Neuronal stem cell (in vitro differentiated cells): ENCODE measurements around the gene SART3.
A peak's percentile ranks its signal among the peaks of the same experiment; 100 is the strongest.
"Not testable (repeated sequence)": the region's sequence is repeated elsewhere in the genome, so short reads cannot be mapped to it uniquely, and the experiment has no call there.

Experiments
- DNase-seq: peaks from one replicate; pipeline ENCODE4 v3.0.0-alpha.2; 2013; ENCODE audit warnings: low spot score
- H2AFZ ChIP-seq: one replicate; pipeline ENCODE4 v1.6.1; 2013; ENCODE audit warnings: mild to moderate bottlenecking, low read length, inconsistent platforms
- H2AK5ac ChIP-seq: 2 replicates; pipeline ENCODE4 v1.6.1; 2013; ENCODE audit warnings: low read depth, mild to moderate bottlenecking, inconsistent platforms, low read length, moderate library complexity, mixed read lengths
- H2BK120ac ChIP-seq: 2 replicates; pipeline ENCODE4 v1.6.1; 2013; ENCODE audit warnings: low read depth, mild to moderate bottlenecking, inconsistent platforms, low read length, moderate library complexity, mixed read lengths
- H2BK12ac ChIP-seq: one replicate; pipeline ENCODE4 v1.6.1; 2013; ENCODE audit warnings: low read length, inconsistent platforms
- H2BK15ac ChIP-seq: 2 replicates; pipeline ENCODE4 v1.6.1; 2013; ENCODE audit warnings: mild to moderate bottlenecking, low read length, inconsistent platforms, mixed read lengths
- H2BK5ac ChIP-seq: one replicate; pipeline ENCODE4 v1.6.1; 2013; ENCODE audit warnings: inconsistent platforms, mild to moderate bottlenecking, low read length, moderate library complexity
- H3K14ac ChIP-seq: one replicate; pipeline ENCODE4 v1.6.1; 2013; ENCODE audit warnings: low read length, inconsistent platforms
- H3K18ac ChIP-seq: 2 replicates; pipeline ENCODE4 v1.6.1; 2013; ENCODE audit warnings: low read length, inconsistent platforms
- H3K23ac ChIP-seq: 2 replicates; pipeline ENCODE4 v1.6.1; 2013; ENCODE audit warnings: low read depth, mild to moderate bottlenecking, mixed read lengths, low read length, inconsistent platforms; ENCODE audit not compliant: poor library complexity
- H3K27ac ChIP-seq: replicated peaks from 3 replicates; pipeline ENCODE4 v1.5.1; 2013; ENCODE audit warnings: low read length, inconsistent platforms
- H3K27me3 ChIP-seq, 3 experiments: 2 replicates each; pipeline ENCODE4 v1.6.1; 2013; ENCODE audit warnings: low read length in 3 of 3, mild to moderate bottlenecking in 2 of 3, inconsistent platforms in 1 of 3, low read depth in 1 of 3, mixed read lengths in 1 of 3, moderate library complexity in 1 of 3; ENCODE audit not compliant: control insufficient read depth in 3 of 3, insufficient read depth in 3 of 3
- H3K36me3 ChIP-seq, 2 donors: replicated peaks in 1 of 2; 2 replicates each; pipeline ENCODE4 v1.6.1; 2013; ENCODE audit warnings: low read length in 2 of 2; ENCODE audit not compliant: control insufficient read depth in 2 of 2, insufficient read depth in 2 of 2
- H3K4ac ChIP-seq: 2 replicates; pipeline ENCODE4 v1.6.1; 2013; ENCODE audit warnings: inconsistent platforms, mild to moderate bottlenecking, low read length, moderate library complexity
- H3K4me1 ChIP-seq, 2 donors: 1 replicate in 1 of 2; 2 replicates in 1 of 2; pipeline ENCODE4 v1.6.1; 2013; ENCODE audit warnings: low read length in 2 of 2, low read depth in 1 of 2; ENCODE audit not compliant: control insufficient read depth in 2 of 2, insufficient read depth in 1 of 2
- H3K4me2 ChIP-seq: one replicate; pipeline ENCODE4 v1.6.1; 2013; ENCODE audit warnings: mild to moderate bottlenecking, low read length, inconsistent platforms; ENCODE audit not compliant: insufficient read depth, poor library complexity, severe bottlenecking
- H3K4me3 ChIP-seq, 2 donors: 2 replicates each; pipeline ENCODE4 v1.5.1; 2013; ENCODE audit warnings: low read length in 2 of 2, mild to moderate bottlenecking in 2 of 2, inconsistent platforms in 1 of 2, moderate library complexity in 1 of 2
- H3K79me1 ChIP-seq: one replicate; pipeline ENCODE4 v1.6.1; 2013; ENCODE audit warnings: low read depth, mild to moderate bottlenecking, inconsistent platforms, low read length, moderate library complexity
- H3K9ac ChIP-seq: one replicate; pipeline ENCODE4 v1.6.1; 2013; ENCODE audit warnings: mild to moderate bottlenecking, low read depth, low read length, inconsistent platforms; ENCODE audit not compliant: poor library complexity
- H3K9me3 ChIP-seq, 2 donors: replicated peaks in 1 of 2; 2 replicates each; pipeline versions ENCODE3 to v1.6.1; 2013; ENCODE audit warnings: low read length in 2 of 2, mild to moderate bottlenecking in 2 of 2, inconsistent platforms in 1 of 2, low read depth in 1 of 2, mixed read lengths in 1 of 2, moderate library complexity in 1 of 2; ENCODE audit not compliant: control insufficient read depth in 2 of 2, insufficient read depth in 1 of 2
- H4K8ac ChIP-seq: one replicate; pipeline ENCODE4 v1.6.1; 2013; ENCODE audit warnings: low read depth, mild to moderate bottlenecking, inconsistent platforms, low read length, moderate library complexity
- H4K91ac ChIP-seq: one replicate; pipeline ENCODE4 v1.6.1; 2013; ENCODE audit warnings: low read length, low read depth, mild to moderate bottlenecking, inconsistent platforms; ENCODE audit not compliant: poor library complexity
- WGBS, 2 donors: extraction: QIAGEN DNeasy Blood & Tissue Kit; methylation state at CpG; one replicate each; pipeline ENCODE4 v1.1.7; 2013; ENCODE audit warnings: missing lambda C conversion rate in 2 of 2, mixed read lengths in 1 of 2; ENCODE audit not compliant: insufficient read length in 2 of 2, insufficient replicate concordance in 1 of 2; ENCODE audit errors: extremely low coverage in 2 of 2; 5-methylcytosine and 5-hydroxymethylcytosine counted together

Gene SART3

GRCh38 chr12:108560321-108560721 lies 652 bp downstream of the SART3 start:
- H2AK5ac ChIP-seq: no peak overlapping the region
- H3K4me1 ChIP-seq: peaks cover 6 to 7% of the 10 kb centered on the region in 2 donors
- no CpG with 5 or more reads among the region's 12 CpGs for WGBS, 2 donors
- no peak overlapping the region for H2BK5ac ChIP-seq
- no peak overlapping the region for H3K18ac ChIP-seq
- no peak overlapping the region for H3K14ac ChIP-seq
- H3K4ac ChIP-seq: peak overlapping the region; percentile 4
- no peak overlapping the region for H3K23ac ChIP-seq
- no peak overlapping the region for H2BK12ac ChIP-seq
- H3K9me3 ChIP-seq: no peaks in the 10 kb centered on the region
- H3K27ac ChIP-seq: no peak overlapping the region
- H3K36me3 ChIP-seq: peaks cover 17 to 53% of the 10 kb centered on the region in 2 donors
- H3K4me3 ChIP-seq: peak overlapping the region; percentile 93 to 98
- H2BK15ac ChIP-seq: no peak overlapping the region
- no peaks in the 10 kb centered on the region for H3K27me3 ChIP-seq
- peak overlapping the region; percentile 66 for H2AFZ ChIP-seq
- H4K8ac ChIP-seq: no peak overlapping the region
- H4K91ac ChIP-seq: no peak overlapping the region
- peaks cover 12% of the 10 kb centered on the region for H3K79me1 ChIP-seq
- no peak overlapping the region for H2BK120ac ChIP-seq
- H3K4me2 ChIP-seq: peak overlapping the region; percentile 80
- DNase-seq: no peak
- H3K9ac ChIP-seq: peak overlapping the region; percentile 98

- H2BK15ac ChIP-seq: no peak overlapping the region
- H2BK12ac ChIP-seq: no peak overlapping the region
- no CpG with 5 or more reads among the region's 3 CpGs for WGBS, 2 donors
- H3K27ac ChIP-seq: no peak overlapping the region
- peaks cover 12 to 53% of the 10 kb centered on the region in 2 donors for H3K36me3 ChIP-seq
- no peak overlapping the region for H2AFZ ChIP-seq
- no peak overlapping the region for H3K9ac ChIP-seq
- H3K4me3 ChIP-seq: peak overlapping the region in 1 of 2 donors; percentile 98
- H3K4me1 ChIP-seq: peaks cover 6 to 7% of the 10 kb centered on the region in 2 donors
- no peak for DNase-seq
- no peak overlapping the region for H3K18ac ChIP-seq
- no peak overlapping the region for H4K8ac ChIP-seq
- no peak overlapping the region for H3K23ac ChIP-seq
- no peaks in the 10 kb centered on the region for H3K27me3 ChIP-seq
- no peak overlapping the region for H2BK5ac ChIP-seq
- H2AK5ac ChIP-seq: no peak overlapping the region
- H4K91ac ChIP-seq: no peak overlapping the region
- H3K79me1 ChIP-seq: peaks cover 12% of the 10 kb centered on the region
- peak overlapping the region; percentile 80 for H3K4me2 ChIP-seq
- no peak overlapping the region for H3K4ac ChIP-seq
- no peak overlapping the region for H3K14ac ChIP-seq
- H2BK120ac ChIP-seq: no peak overlapping the region
- no peaks in the 10 kb centered on the region for H3K9me3 ChIP-seq
These were observed 1.2 kb downstream of the SART3 start for GRCh38 chr12:108559748-108560147.

- Histone ChIP-seq H3K4ac (no peak overlapping the region), H3K23ac (no peak overlapping the region), H3K27ac (no peak overlapping the region), H2BK5ac (no peak overlapping the region), H3K14ac (no peak overlapping the region), H3K4me3 (peak overlapping the region in 1 of 2 donors; percentile 98), H3K9me3 (no peaks in the 10 kb centered on the region), H2BK120ac (no peak overlapping the region), H3K36me3 (peaks cover 7 to 50% of the 10 kb centered on the region in 2 donors), H3K4me2 (no peak overlapping the region), H4K91ac (no peak overlapping the region), H4K8ac (no peak overlapping the region), H3K18ac (no peak overlapping the region), H3K79me1 (peaks cover 12% of the 10 kb centered on the region), H3K9ac (no peak overlapping the region), H2AK5ac (no peak overlapping the region), H2BK15ac (no peak overlapping the region), H2BK12ac (no peak overlapping the region), H2AFZ (no peak overlapping the region), H3K27me3 (no peaks in the 10 kb centered on the region), H3K4me1 (peaks cover 6 to 7% of the 10 kb centered on the region in 2 donors)
- no peak for DNase-seq
- no CpG with 5 or more reads among the region's 14 CpGs for WGBS, 2 donors
These were observed 1.8 kb downstream of the SART3 start for GRCh38 chr12:108559007-108559655.

GRCh38 chr12:108555383-108555782 lies 5.6 kb downstream of the SART3 start:
- peaks cover 5 to 59% of the 10 kb centered on the region in 2 donors for H3K36me3 ChIP-seq
- not testable (repeated sequence) for H2BK15ac ChIP-seq, H2BK120ac ChIP-seq, H4K91ac ChIP-seq, H3K27ac ChIP-seq, H3K23ac ChIP-seq, H3K9ac ChIP-seq, H2AFZ ChIP-seq, H3K4me2 ChIP-seq, DNase-seq, H2AK5ac ChIP-seq, H3K4ac ChIP-seq, H2BK12ac ChIP-seq, H3K27me3 ChIP-seq, H3K14ac ChIP-seq, H3K4me3 ChIP-seq, H3K9me3 ChIP-seq, H3K18ac ChIP-seq, H3K4me1 ChIP-seq, H2BK5ac ChIP-seq, H4K8ac ChIP-seq, H3K79me1 ChIP-seq
- no CpG with 5 or more reads among the region's 9 CpGs for WGBS, 2 donors
